K562 (cell line): ENCODE data around the gene GADD45GIP1. TPM values are rescaled to one million over a fixed set of nuclear protein-coding genes. Genes with fewer than 3 reads are reported as not detected.
A peak's percentile ranks its signal among the peaks of the same experiment; 100 is the strongest.

ENCODE experiments used
- BCOR ChIP-seq: fragments of 450-650 bp; IDR thresholded peaks from 2 replicates; pipeline ENCODE4 v1.6.1; 2016
- FOXK1 ChIP-seq: sonication (generic); formaldehyde crosslinking; IDR thresholded peaks from 2 replicates; pipeline ENCODE4 v1.8.0; 2022; ENCODE audit warnings: missing genetic modification reagents, mild to moderate bottlenecking, borderline replicate concordance
- HMG20B ChIP-seq: fragments of 250-450 bp; sonication (Bioruptor Pico); IDR thresholded peaks from 2 replicates; pipeline ENCODE4 v1.5.0; 2021; ENCODE audit warnings: mild to moderate bottlenecking
- L3MBTL2 ChIP-seq: fragments of 450-650 bp; IDR thresholded peaks from 2 replicates; pipeline ENCODE4 v1.6.1; 2016; ENCODE audit warnings: mild to moderate bottlenecking, moderate library complexity
- MTF1 ChIP-seq: fragments of 250-450 bp; sonication (Bioruptor Pico); IDR thresholded peaks from 2 replicates; pipeline ENCODE4 v1.9.0; 2021; ENCODE audit warnings: moderate library complexity, mild to moderate bottlenecking, inconsistent platforms, borderline replicate concordance
- NFIC ChIP-seq: fragments of 450-650 bp; IDR thresholded peaks from 2 replicates; pipeline ENCODE4 v1.6.1; 2017; ENCODE audit warnings: mild to moderate bottlenecking, inconsistent platforms
- PREB ChIP-seq: sonication (generic); formaldehyde crosslinking; IDR thresholded peaks from 2 replicates; pipeline ENCODE4 v1.8.1; 2023; ENCODE audit warnings: mild to moderate bottlenecking, missing genetic modification reagents
- THRB ChIP-seq: fragments of 450-650 bp; formaldehyde crosslinking; conservative IDR thresholded peaks from 2 replicates; pipeline ENCODE4 v1.4.0; 2022; ENCODE audit warnings: mild to moderate bottlenecking, missing genetic modification characterization
- USF2 ChIP-seq: sonication (generic); formaldehyde crosslinking; IDR thresholded peaks from 2 replicates; pipeline ENCODE4 v1.5.0; 2020; ENCODE audit warnings: missing genetic modification reagents
- ZBTB40 ChIP-seq, 2 experiments: fragments of 450-650 bp in 1 of 2; sonication (generic) in 1 of 2; formaldehyde crosslinking in 1 of 2; IDR thresholded peaks; 2 replicates each; pipeline versions ENCODE4 v1.7.1 to v1.9.0; 2016 to 2022; ENCODE audit warnings: inconsistent platforms in 1 of 2, mild to moderate bottlenecking in 1 of 2, missing genetic modification reagents in 1 of 2
- ZFP1 ChIP-seq: fragments of 450-650 bp; formaldehyde crosslinking; IDR thresholded peaks from 2 replicates; pipeline ENCODE4 v1.4.0; 2020; ENCODE audit warnings: mild to moderate bottlenecking, mixed read lengths
- ZFP91 ChIP-seq: sonication (generic); formaldehyde crosslinking; IDR thresholded peaks from 2 replicates; pipeline ENCODE4 v1.8.0; 2022; ENCODE audit warnings: mild to moderate bottlenecking, missing genetic modification reagents
- ZNF444 ChIP-seq: fragments of 250-450 bp; sonication (Bioruptor Pico); IDR thresholded peaks from 2 replicates; pipeline ENCODE4 v1.4.0; 2020; ENCODE audit warnings: mild to moderate bottlenecking, moderate library complexity
- polyA plus RNA-seq, 8 experiments: library from polyadenylated mRNA; depleted of rRNA in 4 of 8; stranded (reverse) in 5 of 8; unstranded in 3 of 8; fragments of >200 nt; fragmentation: Nextera tagmentation in 2 of 8; fragmentation: Illumina TruSeq in 1 of 8; extraction: Ambion mirVana in 2 of 8; extraction: Trizol in 1 of 8; gene quantifications; 2 replicates each; pipeline versions ENCODE4 v1.2.1 to v1.2.3, GENCODE V29; 2011 to 2014; ENCODE audit warnings: inconsistent platforms in 1 of 8, missing spikeins in 1 of 8
- total RNA-seq, 7 experiments: library from RNA; depleted of rRNA in 6 of 7; stranded (reverse); fragments of >200 nt in 6 of 7; fragmentation: Illumina TruSeq in 2 of 7; extraction: Trizol in 2 of 7; gene quantifications; 2 replicates each; pipeline versions ENCODE4 v1.2.1 to v1.2.3, GENCODE V29; 2011 to 2021; ENCODE audit warnings: low replicate concordance in 1 of 7

GADD45GIP1 gene
- total and polyA plus RNA-seq, 9 of the 15 experiments (the other 6 are each of a cell fraction or from before 2014, with no cell fraction given), result 5.1 to 161 (median 29.2) TPM

DNA sequence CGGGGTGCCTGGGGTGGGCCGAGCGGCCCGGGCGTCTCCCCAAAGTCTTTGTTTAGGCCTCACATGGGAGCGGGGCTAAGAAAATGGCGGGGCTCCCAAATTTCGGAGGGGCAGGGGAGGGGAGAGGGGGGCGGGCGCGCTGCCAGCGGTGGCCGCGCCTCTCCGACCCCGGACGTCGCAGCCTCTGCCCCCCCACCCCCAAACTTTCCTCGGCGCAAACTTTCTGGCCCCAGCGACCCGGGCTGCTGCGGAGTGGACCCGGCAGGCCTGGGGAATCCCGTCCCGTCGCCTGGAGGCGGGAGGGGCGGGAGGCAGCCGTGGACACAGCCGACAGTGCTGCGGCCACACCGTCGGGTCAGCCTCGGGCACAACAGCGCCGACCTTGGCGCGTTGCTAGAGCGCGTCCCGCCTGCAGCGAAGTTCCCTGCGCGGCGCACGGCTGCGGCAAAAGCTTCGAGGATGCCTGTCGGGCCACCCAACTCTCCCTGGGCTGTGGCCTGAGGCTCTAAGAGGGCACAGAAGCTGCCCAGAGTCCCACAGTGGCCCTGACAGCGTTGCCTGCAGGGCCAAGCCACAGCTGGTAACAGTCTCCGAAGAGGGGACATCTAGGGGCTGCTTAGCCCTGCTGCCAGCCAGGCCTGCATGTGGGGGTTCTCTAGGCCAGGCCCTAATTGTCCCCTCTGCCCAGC is 39.5 kb upstream of the GADD45GIP1 start (continued):
- TF ChIP-seq ZBTB40 (IDR thresholded peaks at IDR 0.05) (no peak), ZBTB40 (CRISPR knock-in tag; IDR thresholded peaks at IDR 0.05) (no peak), PREB (CRISPR knock-in tag) (no peak), ZFP91 (CRISPR knock-in tag) (0 out of 2 replicates have a peak, but pooled peaks have one; percentile 28), USF2 (CRISPR knock-in tag) (no peak), ZFP1 (CRISPR knock-in tag) (no peak), HMG20B (no peak), ZNF444 (CRISPR knock-in tag) (no peak), MTF1 (CRISPR knock-in tag) (no peak), BCOR (no peak), NFIC (peak; percentile 74), L3MBTL2 (peak; percentile 54), THRB (CRISPR knock-in tag) (no peak), FOXK1 (CRISPR knock-in tag) (no peak)
